HG02973 (cell line): ENCODE measurements around the gene TMEM88.
A peak's percentile ranks its signal among the peaks of the same experiment; 100 is the strongest.
"Not testable (repeated sequence)": the region's sequence is repeated elsewhere in the genome, so short reads cannot be mapped to it uniquely, and the experiment has no call there.

ENCODE experiments used
- ATAC-seq: cut with Tn5 transposase; IDR thresholded peaks from one replicate; pipeline ENCODE4 v1.9.1; 2021; ENCODE audit warnings: moderate library complexity; ENCODE audit not compliant: unreplicated experiment

Gene TMEM88

GRCh38 chr17:7856011-7856810, 1.3 kb downstream of the TMEM88 start:
- ATAC-seq: no peak

GRCh38 chr17:7856811-7857712, 2.2 kb downstream of the TMEM88 start, which contains the start of gene NAA38:
NAA38 (minus strand) TSS chr17:7857559; CDS start chr17:7857463, 96 bp downstream.
- ATAC-seq: peak; percentile 64

DNA sequence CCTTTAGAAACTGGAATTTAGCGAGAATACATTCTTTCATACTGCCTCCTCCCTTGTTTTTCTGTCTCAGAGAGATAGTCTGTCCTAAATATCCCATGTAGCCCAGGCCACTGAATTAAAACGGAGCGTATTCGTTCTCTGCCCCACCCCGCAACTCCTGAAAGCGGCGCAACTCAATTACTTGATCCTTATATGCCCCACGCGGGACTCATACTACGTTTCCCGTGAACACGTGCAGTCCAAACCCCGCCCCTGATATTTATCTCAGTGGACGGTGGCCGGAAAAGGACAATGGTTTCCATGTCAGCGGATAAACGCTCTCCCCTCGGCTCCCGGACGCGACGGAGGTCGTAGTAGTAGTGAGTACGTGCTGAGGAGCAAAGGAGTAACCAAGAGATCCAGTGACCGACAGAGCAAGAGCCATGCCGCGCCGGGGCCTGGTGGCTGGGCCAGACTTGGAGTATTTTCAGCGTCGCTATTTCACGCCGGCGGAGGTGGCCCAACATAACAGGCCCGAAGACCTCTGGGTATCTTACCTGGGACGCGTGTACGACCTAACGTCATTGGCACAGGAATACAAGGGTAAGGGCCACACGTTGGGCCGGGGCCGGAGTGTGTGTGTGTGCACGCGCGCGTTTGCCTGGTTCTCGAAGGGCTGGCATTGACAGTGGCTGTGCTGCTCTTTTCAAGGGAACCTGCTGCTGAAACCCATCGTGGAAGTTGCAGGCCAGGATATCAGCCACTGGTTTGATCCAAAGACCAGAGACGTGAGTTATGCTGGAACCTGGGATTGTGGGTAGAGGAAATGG, 3.1 kb downstream of the TMEM88 start, which contains the start of gene CYB5D1:
Gene CYB5D1, plus strand, starts transcription at position 291 of the 809 bp plus-strand sequence. Its CDS starts 132 bp downstream, at position 423.
- peak; percentile 29 for ATAC-seq

- ATAC-seq: no peak
Measured at GRCh38 chr17:7858522-7858810, 3.6 kb downstream of the TMEM88 start.

GRCh38 chr17:7859028-7859427, 4.2 kb downstream of the TMEM88 start:
- ATAC-seq: no peak

GRCh38 chr17:7862692-7863437, 8.0 kb downstream of the TMEM88 start:
- no peak for ATAC-seq

DNA sequence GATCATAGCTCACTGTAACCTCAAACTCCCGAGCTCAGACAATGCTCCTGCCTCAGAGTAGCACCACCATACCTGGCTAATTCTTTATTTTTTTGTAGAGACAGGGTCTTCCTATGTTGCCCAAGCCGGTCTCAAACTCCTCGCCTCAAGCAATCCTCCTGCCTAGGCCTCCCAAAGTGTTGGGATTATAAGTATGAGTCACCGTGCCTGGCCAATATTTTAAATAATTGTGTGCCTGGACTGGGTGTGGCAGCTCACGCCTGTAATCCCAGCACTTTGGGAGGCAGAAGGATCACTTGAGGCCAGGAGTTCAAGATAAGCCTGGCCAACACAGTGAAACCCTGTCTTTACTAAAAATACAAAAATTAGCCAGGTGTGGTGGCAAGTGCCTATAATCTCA, 9.5 kb downstream of the TMEM88 start:
- ATAC-seq: not testable (repeated sequence)

GRCh38 chr17:7864995-7865650, 10.3 kb downstream of the TMEM88 start:
- no peak for ATAC-seq

GRCh38 chr17:7867881-7868329, 13.0 kb downstream of the TMEM88 start:
- no peak for ATAC-seq

- ATAC-seq: no peak
Measured at GRCh38 chr17:7873051-7873450, 18.2 kb downstream of the TMEM88 start.

DNA sequence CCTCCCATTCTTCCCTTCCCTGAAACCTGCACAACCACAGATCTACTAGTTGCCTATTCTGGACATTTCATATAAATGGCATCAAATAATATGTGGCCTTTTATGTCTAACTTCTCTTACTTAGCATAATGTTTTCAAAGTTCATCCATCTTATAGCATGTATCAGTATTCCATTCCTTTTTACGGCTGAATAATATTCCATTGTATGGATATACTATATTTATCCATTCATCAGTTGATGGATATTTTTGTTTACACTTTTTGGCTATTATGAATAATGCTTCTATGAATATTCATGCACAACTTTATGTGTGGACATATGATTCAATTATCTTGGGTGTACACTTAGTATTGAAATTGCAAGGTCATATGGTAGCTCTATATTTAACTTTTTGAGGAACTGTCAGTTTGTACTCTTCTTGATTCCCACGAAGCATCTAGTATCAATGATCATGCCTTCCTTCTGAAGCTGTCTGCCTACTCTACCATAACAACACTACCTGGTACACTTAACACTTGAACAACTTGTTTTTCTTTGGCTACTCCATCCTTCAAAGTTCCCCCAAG, 21.0 kb downstream of the TMEM88 start:
- ATAC-seq: no peak

DNA sequence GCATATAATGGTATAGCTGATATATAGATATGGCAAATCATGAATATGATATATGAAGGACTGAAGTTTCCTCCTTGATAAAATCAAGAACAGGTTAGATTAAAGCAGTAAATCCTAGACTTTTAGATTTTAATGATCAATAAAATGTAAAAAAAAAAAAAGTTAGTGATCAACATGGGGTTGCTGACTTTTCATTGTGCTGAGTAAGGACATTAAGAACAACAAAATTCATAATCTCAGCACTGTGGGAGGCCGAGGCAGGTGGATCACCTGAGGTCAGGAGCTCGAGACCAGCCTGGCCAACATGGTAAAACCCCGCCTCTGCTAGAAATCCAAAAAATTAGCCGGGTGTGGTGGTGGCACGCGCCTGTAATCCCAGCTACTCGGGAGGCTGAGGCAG, 23.4 kb downstream of the TMEM88 start:
- ATAC-seq: no peak

- ATAC-seq: no peak
Measured at GRCh38 chr17:7880076-7880868, 25.4 kb downstream of the TMEM88 start.

DNA sequence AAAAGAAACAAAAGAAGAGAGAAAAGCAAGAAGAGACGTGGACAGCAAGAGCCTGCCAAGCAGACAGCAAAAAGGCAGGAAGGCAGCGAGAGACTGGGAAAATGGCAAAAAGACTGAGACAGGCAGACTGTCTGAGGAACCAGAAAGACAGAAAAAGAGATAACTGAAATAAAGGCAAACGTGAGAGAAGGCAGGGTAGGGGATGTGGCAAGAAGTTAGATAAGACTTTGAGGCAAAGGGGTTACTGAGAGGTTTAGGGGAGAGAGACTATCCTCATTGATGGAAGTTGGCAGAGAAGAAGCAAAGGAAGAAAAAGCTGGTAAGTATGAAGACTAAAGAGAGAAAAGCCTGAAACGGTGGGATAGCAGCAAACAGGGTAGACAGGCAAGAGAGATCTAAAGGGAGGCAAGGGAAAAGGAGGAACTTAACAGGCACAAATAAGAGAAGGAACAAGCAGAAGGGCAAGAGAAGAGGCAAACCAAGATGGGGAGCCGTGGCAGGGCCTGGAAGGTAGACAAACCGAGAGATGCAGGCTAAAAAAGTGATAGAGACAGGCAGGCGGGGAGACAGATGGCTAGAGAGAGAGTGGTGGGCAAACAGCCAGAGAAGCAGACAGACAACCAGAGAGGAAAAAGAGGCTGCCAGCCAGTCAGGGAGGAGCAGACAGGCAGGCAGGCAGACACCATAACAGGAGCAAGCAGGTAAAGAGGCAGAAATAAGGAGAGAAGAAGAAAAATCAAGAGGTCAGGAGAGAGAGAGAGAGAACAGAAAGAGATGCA, 26.6 kb downstream of the TMEM88 start:
- ATAC-seq: no peak

- no peak for ATAC-seq
Measured at GRCh38 chr17:7882068-7882467, 27.2 kb downstream of the TMEM88 start.

GRCh38 chr17:7882629-7883028, 27.8 kb downstream of the TMEM88 start:
- no peak for ATAC-seq

DNA sequence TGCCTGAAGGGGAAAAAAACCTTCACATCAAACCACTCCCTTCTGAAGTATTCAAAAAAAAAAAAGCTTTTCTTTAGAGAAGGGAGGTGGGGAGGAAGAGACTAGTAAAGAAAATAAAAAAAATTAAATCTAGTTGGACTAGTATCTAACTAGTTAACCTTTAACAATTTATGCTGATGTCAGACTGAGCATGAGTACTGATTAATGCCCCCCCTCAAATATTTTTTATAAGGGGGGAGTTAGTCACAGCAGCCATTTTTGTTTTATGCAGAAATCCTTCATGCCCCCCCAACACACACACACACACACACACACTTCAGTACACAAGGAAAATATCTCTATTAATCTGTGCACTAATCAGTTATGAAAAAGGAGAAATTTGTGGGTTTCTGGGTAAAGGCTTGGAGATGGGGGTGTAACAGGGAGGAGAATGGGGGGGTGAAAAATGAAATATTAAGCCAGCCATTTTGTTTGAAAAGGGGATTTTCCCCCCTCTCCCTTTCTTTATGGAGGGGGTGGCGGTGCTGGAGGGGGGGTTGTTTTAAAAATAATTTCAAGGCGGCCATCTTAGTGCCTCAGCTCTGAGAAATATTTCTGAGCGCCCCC, 29.0 kb downstream of the TMEM88 start:
- ATAC-seq: no peak
